GM12878 (cell line): ENCODE measurements around the gene PPARD. TPM values are rescaled to one million over a fixed set of nuclear protein-coding genes. Genes with fewer than 3 reads are reported as not detected.

Source experiments
- BCLAF1 ChIP-seq: fragments of 450-650 bp; IDR thresholded peaks from 2 replicates; pipeline ENCODE4 v1.6.1; 2017; ENCODE audit warnings: antibody characterized with exemption, mild to moderate bottlenecking, moderate library complexity
- BHLHE40 ChIP-seq, 2 experiments: fragments of 450-650 bp in 1 of 2; IDR thresholded peaks; 2 replicates each; pipeline ENCODE4 v1.6.1; 2011 to 2017; ENCODE audit warnings: low read depth in 2 of 2, borderline replicate concordance in 1 of 2, improper control_type of control experiment in 1 of 2, low read length in 1 of 2, mild to moderate bottlenecking in 1 of 2
- CHD2 ChIP-seq: IDR thresholded peaks from 2 replicates; pipeline ENCODE4 v1.6.1; 2011; ENCODE audit warnings: low read depth, low read length, improper control_type of control experiment, borderline replicate concordance
- CTCF ChIP-seq, 3 experiments: IDR thresholded peaks in 2 of 3; conservative IDR thresholded peaks in 1 of 3; 2 replicates each; pipeline ENCODE4 v1.5.1; 2011; ENCODE audit warnings: low read depth in 3 of 3, low read length in 3 of 3, mild to moderate bottlenecking in 3 of 3, control low read depth in 2 of 3, moderate library complexity in 2 of 3, inconsistent platforms in 1 of 3, mixed read lengths in 1 of 3; ENCODE audit not compliant: control insufficient read depth in 2 of 3, insufficient read depth in 1 of 3; ENCODE audit errors: extremely low read depth in 1 of 3
- ESRRA ChIP-seq: IDR thresholded peaks from 2 replicates; pipeline ENCODE4 v1.6.1; 2012; ENCODE audit warnings: mild to moderate bottlenecking, low read length, improper control_type of control experiment
- IKZF1 ChIP-seq: fragments of 450-650 bp; conservative IDR thresholded peaks from 2 replicates; pipeline ENCODE4 v1.6.1; 2017; ENCODE audit warnings: antibody characterized with exemption, mild to moderate bottlenecking
- KLF5 ChIP-seq: fragments of 450-650 bp; IDR thresholded peaks from 2 replicates; pipeline ENCODE4 v1.6.1; 2014; ENCODE audit warnings: mild to moderate bottlenecking; ENCODE audit not compliant: partially characterized antibody
- MEF2B ChIP-seq: fragments of 450-650 bp; IDR thresholded peaks from 2 replicates; pipeline ENCODE4 v1.6.1; 2018; ENCODE audit warnings: mild to moderate bottlenecking, moderate library complexity; ENCODE audit not compliant: partially characterized antibody, poor library complexity, severe bottlenecking
- MTA2 ChIP-seq: fragments of 450-650 bp; IDR thresholded peaks from 2 replicates; pipeline ENCODE4 v1.6.1; 2016; ENCODE audit warnings: low read depth, mild to moderate bottlenecking, moderate library complexity
- MTA3 ChIP-seq: IDR thresholded peaks from 2 replicates; pipeline ENCODE4 v1.6.1; 2012; ENCODE audit warnings: low read length, inconsistent platforms, borderline replicate concordance
- MXI1 ChIP-seq: fragments of 150-350 bp; IDR thresholded peaks from 2 replicates; pipeline ENCODE4 v1.6.1; 2011; ENCODE audit warnings: low read depth, mild to moderate bottlenecking, inconsistent platforms, low read length, improper control_type of control experiment
- NFIC ChIP-seq: IDR thresholded peaks from 2 replicates; pipeline ENCODE4 v1.6.1; 2012; ENCODE audit warnings: low read depth, mild to moderate bottlenecking, inconsistent platforms, low read length, moderate library complexity
- NFXL1 ChIP-seq: fragments of 450-650 bp; IDR thresholded peaks from 2 replicates; pipeline ENCODE4 v1.6.1; 2017; ENCODE audit warnings: antibody characterized with exemption, mild to moderate bottlenecking, borderline replicate concordance
- NKRF ChIP-seq: fragments of 450-650 bp; conservative IDR thresholded peaks from 2 replicates; pipeline ENCODE4 v1.6.1; 2017; ENCODE audit warnings: mild to moderate bottlenecking, moderate library complexity
- NR2C1 ChIP-seq: fragments of 450-650 bp; IDR thresholded peaks from 2 replicates; pipeline ENCODE4 v1.6.1; 2017; ENCODE audit warnings: antibody characterized with exemption, mild to moderate bottlenecking, moderate library complexity
- POLR2A ChIP-seq: IDR thresholded peaks from 2 replicates; pipeline ENCODE4 v1.6.1; 2011; ENCODE audit warnings: low read depth, mild to moderate bottlenecking, low read length
- RAD51 ChIP-seq: fragments of 450-650 bp; IDR thresholded peaks from 2 replicates; pipeline ENCODE4 v1.6.1; 2016; ENCODE audit warnings: moderate library complexity, mild to moderate bottlenecking, inconsistent platforms
- RELA ChIP-seq: fragments of 450-650 bp; IDR thresholded peaks from 2 replicates; pipeline ENCODE4 v1.8.0; 2014; ENCODE audit warnings: borderline replicate concordance; ENCODE audit not compliant: partially characterized antibody
- SP1 ChIP-seq: IDR thresholded peaks from one replicate; pipeline ENCODE4 v1.6.1; 2011; ENCODE audit warnings: low read depth, low read length
- TARDBP ChIP-seq: IDR thresholded peaks from 2 replicates; pipeline ENCODE4 v1.6.1; 2016; ENCODE audit warnings: borderline replicate concordance
- USF1 ChIP-seq: IDR thresholded peaks from 2 replicates; pipeline ENCODE4 v1.6.1; 2011; ENCODE audit warnings: borderline replicate concordance, low read depth, mild to moderate bottlenecking, moderate library complexity, mixed read lengths, low read length; ENCODE audit not compliant: insufficient read depth; ENCODE audit errors: extremely low read length
- ZBED1 ChIP-seq: IDR thresholded peaks from 2 replicates; pipeline ENCODE4 v1.6.1; 2016; ENCODE audit warnings: borderline replicate concordance
- ZSCAN29 ChIP-seq: fragments of 450-650 bp; IDR thresholded peaks from 2 replicates; pipeline ENCODE4 v1.6.1; 2017; ENCODE audit warnings: mild to moderate bottlenecking, moderate library complexity
- ZZZ3 ChIP-seq: IDR thresholded peaks from 2 replicates; pipeline ENCODE4 v1.6.1; 2011; ENCODE audit warnings: low read depth; ENCODE audit not compliant: control insufficient read depth, insufficient read length
- polyA plus RNA-seq, 11 experiments: library from polyadenylated mRNA; depleted of rRNA in 4 of 11; unstranded in 6 of 11; stranded (reverse) in 5 of 11; fragments of >200 nt; fragmentation: Nextera tagmentation in 4 of 11; fragmentation: Illumina TruSeq in 1 of 11; extraction: Ambion mirVana in 4 of 11; extraction: Trizol in 1 of 11; gene quantifications; 1 replicate in 1 of 11; 2 replicates in 10 of 11; pipeline versions ENCODE4 v1.2.1 to v1.2.3, GENCODE V29; 2011 to 2016; ENCODE audit warnings: inconsistent platforms in 2 of 11, missing spikeins in 2 of 11, low read depth in 1 of 11
- total RNA-seq, 4 experiments: library from RNA; depleted of rRNA in 3 of 4; stranded (reverse); fragments of >200 nt in 3 of 4; fragmentation: Illumina TruSeq in 1 of 4; extraction: Trizol in 1 of 4; gene quantifications; 2 replicates each; pipeline versions ENCODE4 v1.2.1 to v1.2.3, GENCODE V29; 2013 to 2021

PPARD gene
- total and polyA plus RNA-seq, 10 of the 15 experiments (the other 5 are each of a cell fraction or from before 2014, with no cell fraction given), result 0.05 to 12.6 (median 6.7) TPM

GRCh38 chr6:35402136-35402855 is 59.9 kb downstream of the PPARD start (continued):
- TF ChIP-seq MEF2B (peak; percentile 55), NFIC (peak; percentile 55; the same call in 1 of the 2 replicates), BCLAF1 (no peak), MXI1 (peak; percentile 67; the same call in 1 of the 2 replicates), MTA2 (peak; percentile 52; the same call in 1 of the 2 replicates), MTA3 (no peak), NR2C1 (no peak), NKRF (no peak), KLF5 (no peak), ZZZ3 (no peak), CHD2 (no peak), TARDBP (no peak), POLR2A (no peak), USF1 (no peak), RAD51 (no peak), IKZF1 (peak; percentile 71), NFXL1 (no peak), RELA (no peak), BHLHE40 (IDR thresholded peaks at IDR 0.05; ENCODE audit: borderline replicate concordance in 1 of 2, low read depth in 2 of 2, low read length in 1 of 2) (peak; percentile 66 to 75; a peak in 3 of 4 replicates), ZSCAN29 (no peak), SP1 (no peak), ZBED1 (no peak), ESRRA (no peak), CTCF (IDR thresholded peaks at IDR 0.05 in 2 of 3, conservative IDR thresholded peaks at IDR 0.05 in 1 of 3; ENCODE audit: control insufficient read depth in 2 of 3, extremely low read depth in 1 of 3, insufficient read depth in 1 of 3, low read depth in 3 of 3, low read length in 3 of 3) (peak; percentile 15 to 31 (median 30); a peak in 4 of 6 replicates)
